ENCODE measurements around the gene ECD.
"Not testable (repeated sequence)": the region's sequence is repeated elsewhere in the genome, so short reads cannot be mapped to it uniquely, and the experiment has no call there.

ECD gene

DNA sequence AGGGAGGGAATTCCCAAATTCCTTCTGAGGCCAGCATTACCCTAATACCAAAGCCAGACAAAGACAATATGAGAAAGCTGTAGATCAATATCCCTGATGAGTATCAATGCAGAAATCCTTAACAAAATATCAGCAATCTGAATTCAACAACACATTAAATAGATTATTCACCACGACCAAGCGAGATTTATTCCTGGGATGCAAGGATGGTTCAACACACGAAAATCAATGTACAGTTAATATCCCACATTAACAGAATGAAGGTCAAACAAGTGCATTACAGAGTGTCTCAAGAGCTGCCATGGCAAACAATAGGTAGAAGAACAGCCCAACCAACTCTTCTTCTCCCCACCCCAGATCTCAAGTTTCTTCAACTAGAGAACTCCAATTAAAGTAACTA lies 6.1 kb downstream of the ECD start:
- no peak overlapping the region for H3K4me3 ChIP-seq (ENCODE audit: low read depth in 1 of 2, low read length in 2 of 2)
- peaks cover 0 to 4% of the 10 kb centered on the region in 2 donors for H3K4me1 ChIP-seq (ENCODE audit: control insufficient read depth in 1 of 2, insufficient read depth in 2 of 2, low read length in 2 of 2)
- H3K9ac ChIP-seq (ENCODE audit: low read depth in 1 of 2, low read length in 2 of 2), result no peak overlapping the region
- no peak overlapping the region for H3K27ac ChIP-seq (ENCODE audit: low read depth, low read length)
- no peaks in the 10 kb centered on the region for H3K27me3 ChIP-seq (ENCODE audit: control insufficient read depth in 1 of 2, insufficient read depth in 2 of 2, low read length in 2 of 2)
- no peaks in the 10 kb centered on the region for H3K9me3 ChIP-seq (ENCODE audit: control insufficient read depth in 1 of 2, low read length in 2 of 2)
- H3K36me3 ChIP-seq (ENCODE audit: control insufficient read depth in 1 of 2, insufficient read depth in 2 of 2, low read length in 2 of 2), result peaks cover 20 to 21% of the 10 kb centered on the region in 2 donors

DNA sequence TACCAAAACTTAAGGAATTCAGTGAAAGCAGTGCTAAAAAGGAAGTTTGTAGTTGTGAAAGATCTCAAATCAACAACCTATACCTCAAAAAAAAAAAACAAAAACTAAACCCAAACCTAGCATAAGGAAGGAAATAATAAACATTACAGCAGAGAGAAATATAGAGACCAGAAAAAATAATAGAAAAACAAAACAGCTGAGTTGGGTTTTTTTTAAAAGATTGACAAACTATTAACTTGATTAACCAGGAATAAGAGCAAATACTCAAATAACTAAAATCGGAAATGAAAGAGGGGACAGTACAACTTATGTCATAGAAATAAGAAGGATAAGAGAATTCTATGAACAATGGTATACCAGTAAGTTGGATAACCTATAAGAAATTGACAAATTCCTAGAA lies 6.7 kb downstream of the ECD start:
- Histone ChIP-seq H3K4me3 (ENCODE audit: low read depth in 1 of 2, low read length in 2 of 2) (no peak overlapping the region), H3K9me3 (ENCODE audit: control insufficient read depth in 1 of 2, low read length in 2 of 2) (no peaks in the 10 kb centered on the region), H3K27ac (ENCODE audit: low read depth, low read length) (no peak overlapping the region), H3K9ac (ENCODE audit: low read depth in 1 of 2, low read length in 2 of 2) (no peak overlapping the region), H3K36me3 (ENCODE audit: control insufficient read depth in 1 of 2, insufficient read depth in 2 of 2, low read length in 2 of 2) (peaks cover 24 to 25% of the 10 kb centered on the region in 2 donors), H3K4me1 (ENCODE audit: control insufficient read depth in 1 of 2, insufficient read depth in 2 of 2, low read length in 2 of 2) (peaks cover 0 to 2% of the 10 kb centered on the region in 2 donors), H3K27me3 (ENCODE audit: control insufficient read depth in 1 of 2, insufficient read depth in 2 of 2, low read length in 2 of 2) (no peaks in the 10 kb centered on the region)

- H3K9me3 ChIP-seq (ENCODE audit: control insufficient read depth in 1 of 2, low read length in 2 of 2), result no peaks in the 10 kb centered on the region
- H3K4me1 ChIP-seq (ENCODE audit: control insufficient read depth in 1 of 2, insufficient read depth in 2 of 2, low read length in 2 of 2), result peaks cover 0 to 2% of the 10 kb centered on the region in 2 donors
- no peak overlapping the region for H3K4me3 ChIP-seq (ENCODE audit: low read depth in 1 of 2, low read length in 2 of 2)
- no peaks in the 10 kb centered on the region for H3K27me3 ChIP-seq (ENCODE audit: control insufficient read depth in 1 of 2, insufficient read depth in 2 of 2, low read length in 2 of 2)
- no peak overlapping the region for H3K9ac ChIP-seq (ENCODE audit: low read depth in 1 of 2, low read length in 2 of 2)
- no peak overlapping the region for H3K27ac ChIP-seq (ENCODE audit: low read depth, low read length)
- H3K36me3 ChIP-seq (ENCODE audit: control insufficient read depth in 1 of 2, insufficient read depth in 2 of 2, low read length in 2 of 2), result peaks cover 26 to 31% of the 10 kb centered on the region in 2 donors
Observed at GRCh38 chr10:73159038-73159648, 8.7 kb downstream of the ECD start.

- Histone ChIP-seq H3K4me3 (ENCODE audit: low read depth in 1 of 2, low read length in 2 of 2) (no peak overlapping the region), H3K9me3 (ENCODE audit: control insufficient read depth in 1 of 2, low read length in 2 of 2) (no peaks in the 10 kb centered on the region), H3K9ac (ENCODE audit: low read depth in 1 of 2, low read length in 2 of 2) (no peak overlapping the region), H3K36me3 (ENCODE audit: control insufficient read depth in 1 of 2, insufficient read depth in 2 of 2, low read length in 2 of 2) (peaks cover 16 to 32% of the 10 kb centered on the region in 2 donors), H3K27me3 (ENCODE audit: control insufficient read depth in 1 of 2, insufficient read depth in 2 of 2, low read length in 2 of 2) (no peaks in the 10 kb centered on the region), H3K4me1 (ENCODE audit: control insufficient read depth in 1 of 2, insufficient read depth in 2 of 2, low read length in 2 of 2) (no peaks in the 10 kb centered on the region), H3K27ac (ENCODE audit: low read depth, low read length) (no peak overlapping the region)
Observed at GRCh38 chr10:73156054-73156453, 11.8 kb downstream of the ECD start.

GRCh38 chr10:73152009-73152408 lies 15.8 kb downstream of the ECD start:
- H3K9me3 ChIP-seq (ENCODE audit: control insufficient read depth in 1 of 2, low read length in 2 of 2), result no peaks in the 10 kb centered on the region
- no peaks in the 10 kb centered on the region for H3K4me1 ChIP-seq (ENCODE audit: control insufficient read depth in 1 of 2, insufficient read depth in 2 of 2, low read length in 2 of 2)
- no peaks in the 10 kb centered on the region for H3K27me3 ChIP-seq (ENCODE audit: control insufficient read depth in 1 of 2, insufficient read depth in 2 of 2, low read length in 2 of 2)
- H3K4me3 ChIP-seq (ENCODE audit: low read depth in 1 of 2, low read length in 2 of 2), result no peak overlapping the region
- no peak overlapping the region for H3K27ac ChIP-seq (ENCODE audit: low read depth, low read length)
- no peak overlapping the region for H3K9ac ChIP-seq (ENCODE audit: low read depth in 1 of 2, low read length in 2 of 2)
- H3K36me3 ChIP-seq (ENCODE audit: control insufficient read depth in 1 of 2, insufficient read depth in 2 of 2, low read length in 2 of 2), result peaks cover 27 to 47% of the 10 kb centered on the region in 2 donors

DNA sequence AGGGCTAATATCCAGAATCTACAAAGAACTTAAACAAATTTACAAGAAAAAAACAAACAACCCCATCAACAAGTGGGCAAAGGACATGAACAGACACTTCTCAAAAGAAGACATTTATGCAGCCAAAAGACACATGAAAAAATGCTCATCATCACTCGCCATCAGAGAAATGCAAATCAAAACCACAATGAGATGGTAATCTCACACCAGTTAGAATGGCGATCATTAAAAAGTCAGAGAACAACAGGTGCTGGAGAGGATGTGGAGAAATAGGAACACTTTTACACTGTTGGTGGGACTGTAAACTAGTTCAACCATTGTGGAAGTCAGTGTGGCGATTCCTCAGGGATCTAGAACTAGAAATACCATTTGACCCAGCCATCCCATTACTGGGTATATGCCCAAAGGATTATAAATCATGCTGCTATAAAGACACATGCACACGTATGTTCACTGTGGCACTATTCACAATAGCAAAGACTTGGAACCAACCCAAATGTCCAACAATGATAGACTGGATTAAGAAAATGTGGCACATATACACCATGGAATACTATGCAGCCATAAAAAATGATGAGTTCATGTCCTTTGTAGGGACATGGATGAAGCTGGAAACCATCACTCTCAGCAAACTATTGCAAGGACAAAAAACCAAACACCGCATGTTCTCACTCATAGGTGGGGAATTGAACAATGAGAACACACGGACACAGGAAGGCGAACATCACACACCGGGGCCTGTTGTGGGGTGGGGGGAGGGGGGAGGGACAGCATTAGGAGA lies 17.0 kb downstream of the ECD start:
- H3K27me3 ChIP-seq (ENCODE audit: control insufficient read depth in 1 of 2, insufficient read depth in 2 of 2, low read length in 2 of 2); H3K9me3 ChIP-seq (ENCODE audit: control insufficient read depth in 1 of 2, low read length in 2 of 2); H3K27ac ChIP-seq (ENCODE audit: low read depth, low read length); H3K4me1 ChIP-seq (ENCODE audit: control insufficient read depth in 1 of 2, insufficient read depth in 2 of 2, low read length in 2 of 2); H3K4me3 ChIP-seq (ENCODE audit: low read depth in 1 of 2, low read length in 2 of 2); H3K9ac ChIP-seq (ENCODE audit: low read depth in 1 of 2, low read length in 2 of 2): not testable (repeated sequence)
- peaks cover 22 to 50% of the 10 kb centered on the region in 2 donors for H3K36me3 ChIP-seq (ENCODE audit: control insufficient read depth in 1 of 2, insufficient read depth in 2 of 2, low read length in 2 of 2)

DNA sequence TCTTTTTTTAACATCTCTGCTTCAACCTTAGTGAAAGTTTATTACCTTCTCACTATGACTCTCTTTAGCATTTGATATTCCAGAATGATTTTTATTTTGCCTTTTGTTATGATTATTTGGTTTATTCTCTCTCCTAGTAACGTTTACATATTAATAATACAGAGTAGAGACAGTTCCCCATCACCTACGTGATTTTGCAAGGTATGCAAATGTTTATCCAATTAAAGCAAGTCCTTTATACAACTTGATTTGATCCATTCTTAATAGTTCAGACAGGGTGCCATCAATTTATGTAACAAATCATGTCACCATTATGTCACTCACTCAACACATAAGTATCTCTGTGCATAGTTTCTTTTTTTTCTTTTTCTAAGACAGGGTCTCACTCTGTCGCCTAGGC lies 26.2 kb downstream of the ECD start:
- no peak overlapping the region for H3K27ac ChIP-seq (ENCODE audit: low read depth, low read length)
- peaks cover 19 to 58% of the 10 kb centered on the region in 2 donors for H3K36me3 ChIP-seq (ENCODE audit: control insufficient read depth in 1 of 2, insufficient read depth in 2 of 2, low read length in 2 of 2)
- no peak overlapping the region for H3K4me3 ChIP-seq (ENCODE audit: low read depth in 1 of 2, low read length in 2 of 2)
- no peaks in the 10 kb centered on the region for H3K27me3 ChIP-seq (ENCODE audit: control insufficient read depth in 1 of 2, insufficient read depth in 2 of 2, low read length in 2 of 2)
- no peaks in the 10 kb centered on the region for H3K4me1 ChIP-seq (ENCODE audit: control insufficient read depth in 1 of 2, insufficient read depth in 2 of 2, low read length in 2 of 2)
- no peaks in the 10 kb centered on the region for H3K9me3 ChIP-seq (ENCODE audit: control insufficient read depth in 1 of 2, low read length in 2 of 2)
- H3K9ac ChIP-seq (ENCODE audit: low read depth in 1 of 2, low read length in 2 of 2), result no peak overlapping the region

- no peaks in the 10 kb centered on the region for H3K27me3 ChIP-seq (ENCODE audit: control insufficient read depth in 1 of 2, insufficient read depth in 2 of 2, low read length in 2 of 2)
- no peaks in the 10 kb centered on the region for H3K4me1 ChIP-seq (ENCODE audit: control insufficient read depth in 1 of 2, insufficient read depth in 2 of 2, low read length in 2 of 2)
- H3K4me3 ChIP-seq (ENCODE audit: low read depth in 1 of 2, low read length in 2 of 2), result no peak overlapping the region
- H3K27ac ChIP-seq (ENCODE audit: low read depth, low read length), result no peak overlapping the region
- H3K36me3 ChIP-seq (ENCODE audit: control insufficient read depth in 1 of 2, insufficient read depth in 2 of 2, low read length in 2 of 2), result peaks cover 19 to 62% of the 10 kb centered on the region in 2 donors
- H3K9me3 ChIP-seq (ENCODE audit: control insufficient read depth in 1 of 2, low read length in 2 of 2), result no peaks in the 10 kb centered on the region
- H3K9ac ChIP-seq (ENCODE audit: low read depth in 1 of 2, low read length in 2 of 2), result no peak overlapping the region
Observed at GRCh38 chr10:73139251-73139650, 28.6 kb downstream of the ECD start.

DNA sequence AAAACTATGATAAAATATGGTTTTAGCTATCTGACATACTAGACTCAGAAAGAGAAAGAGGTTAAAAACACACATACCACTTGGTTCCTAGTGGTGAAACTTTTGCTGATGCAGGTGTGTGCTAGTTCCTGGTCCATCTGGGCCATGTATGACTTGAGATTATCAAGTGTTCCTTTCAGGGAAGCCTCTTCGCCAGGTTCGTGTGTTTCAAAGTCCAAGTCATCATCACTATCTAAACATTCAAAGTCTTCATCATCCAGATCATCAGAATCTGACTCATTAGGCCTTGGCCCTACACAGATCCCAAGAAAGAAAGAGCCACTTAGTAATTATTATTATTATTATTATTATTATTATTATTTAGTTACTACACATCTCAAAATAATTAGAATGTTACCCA lies 31.2 kb downstream of the ECD start:
- H3K27ac ChIP-seq (ENCODE audit: low read depth, low read length), result no peak overlapping the region
- H3K4me1 ChIP-seq (ENCODE audit: control insufficient read depth in 1 of 2, insufficient read depth in 2 of 2, low read length in 2 of 2), result no peaks in the 10 kb centered on the region
- no peak overlapping the region for H3K4me3 ChIP-seq (ENCODE audit: low read depth in 1 of 2, low read length in 2 of 2)
- no peaks in the 10 kb centered on the region for H3K9me3 ChIP-seq (ENCODE audit: control insufficient read depth in 1 of 2, low read length in 2 of 2)
- no peak overlapping the region for H3K9ac ChIP-seq (ENCODE audit: low read depth in 1 of 2, low read length in 2 of 2)
- peaks cover 21 to 66% of the 10 kb centered on the region in 2 donors for H3K36me3 ChIP-seq (ENCODE audit: control insufficient read depth in 1 of 2, insufficient read depth in 2 of 2, low read length in 2 of 2)
- H3K27me3 ChIP-seq (ENCODE audit: control insufficient read depth in 1 of 2, insufficient read depth in 2 of 2, low read length in 2 of 2), result no peaks in the 10 kb centered on the region

- H3K9ac ChIP-seq (ENCODE audit: low read depth in 1 of 2, low read length in 2 of 2), result no peak overlapping the region
- H3K4me3 ChIP-seq (ENCODE audit: low read depth in 1 of 2, low read length in 2 of 2), result no peak overlapping the region
- H3K36me3 ChIP-seq (ENCODE audit: control insufficient read depth in 1 of 2, insufficient read depth in 2 of 2, low read length in 2 of 2), result peaks cover 29 to 75% of the 10 kb centered on the region in 2 donors
- H3K27ac ChIP-seq (ENCODE audit: low read depth, low read length), result no peak overlapping the region
- H3K27me3 ChIP-seq (ENCODE audit: control insufficient read depth in 1 of 2, insufficient read depth in 2 of 2, low read length in 2 of 2), result no peaks in the 10 kb centered on the region
- H3K4me1 ChIP-seq (ENCODE audit: control insufficient read depth in 1 of 2, insufficient read depth in 2 of 2, low read length in 2 of 2), result no peaks in the 10 kb centered on the region
- H3K9me3 ChIP-seq (ENCODE audit: control insufficient read depth in 1 of 2, low read length in 2 of 2), result no peaks in the 10 kb centered on the region
Observed at GRCh38 chr10:73134727-73135126, 33.1 kb downstream of the ECD start.

All from duodenal mucosa (tissue), 2 donors.